WTC11 (cell line): ENCODE data around the gene ZNF860. TPM values are rescaled to one million over a fixed set of nuclear protein-coding genes. Genes with fewer than 3 reads are reported as not detected.

Experiments used
- ATAC-seq: fragments of 200-7000 bp; cut with Tn5 transposase; 2 replicates; pipeline ENCODE4 v1.10.0; 2021; ENCODE audit warnings: mild to moderate bottlenecking, moderate library complexity
- CTCF ChIA-PET: fragments of 300-600 bp; sonication (Branson Sonifier 250); formaldehyde crosslinking; loops from one replicate; lab custom pipeline; 2021; ENCODE audit warnings: antibody characterized with exemption; lab: Charles Lee
- POLR2A ChIA-PET: fragments of 350-600 bp; sonication (Branson Sonifier 250); formaldehyde crosslinking; loops from one replicate; lab custom pipeline; 2021; ENCODE audit warnings: antibody characterized with exemption; lab: Charles Lee
- DNase-seq: peaks from one replicate; pipeline ENCODE4 v3.0.0; 2021; ENCODE audit warnings: low spot score
- H3K27ac Mint-ChIP-seq: 2 replicates; pipeline ENCODE4 v1.8.0; 2021; ENCODE audit warnings: mixed read lengths
- H3K27me3 Mint-ChIP-seq: 2 replicates; pipeline ENCODE4 v1.8.0; 2021; ENCODE audit warnings: low read depth, mild to moderate bottlenecking, moderate library complexity, mixed read lengths
- H3K36me3 Mint-ChIP-seq: 2 replicates; pipeline ENCODE4 v1.8.0; 2021; ENCODE audit warnings: mixed read lengths
- H3K4me1 Mint-ChIP-seq: 2 replicates; pipeline ENCODE4 v1.8.0; 2022; ENCODE audit warnings: mixed read lengths
- H3K4me3 Mint-ChIP-seq: 2 replicates; pipeline ENCODE4 v1.8.0; 2021; ENCODE audit warnings: mild to moderate bottlenecking, moderate library complexity, mixed read lengths
- H3K9me3 Mint-ChIP-seq: 2 replicates; pipeline ENCODE4 v1.8.0; 2021; ENCODE audit warnings: mixed read lengths
- ATF1 ChIP-seq: sonication (generic); formaldehyde crosslinking; IDR thresholded peaks from 2 replicates; pipeline ENCODE4 v1.8.1; 2023; ENCODE audit warnings: mild to moderate bottlenecking, moderate library complexity, missing genetic modification reagents
- ELF4 ChIP-seq: sonication (generic); formaldehyde crosslinking; IDR thresholded peaks from 2 replicates; pipeline ENCODE4 v1.8.1; 2022; ENCODE audit warnings: low read depth, mild to moderate bottlenecking, moderate library complexity, missing genetic modification reagents
- ESRRA ChIP-seq: sonication (generic); formaldehyde crosslinking; IDR thresholded peaks from 2 replicates; pipeline ENCODE4 v1.8.1; 2022; ENCODE audit warnings: mild to moderate bottlenecking, missing genetic modification reagents, borderline replicate concordance
- GTF2I ChIP-seq: fragments of 250-450 bp; sonication (Bioruptor Pico); conservative IDR thresholded peaks from 2 replicates; pipeline ENCODE4 v1.4.0; 2021; ENCODE audit warnings: mild to moderate bottlenecking
- JUN ChIP-seq: sonication (generic); formaldehyde crosslinking; IDR thresholded peaks from 2 replicates; pipeline ENCODE4 v1.8.0; 2023; ENCODE audit warnings: mild to moderate bottlenecking, missing genetic modification reagents
- NFATC4 ChIP-seq: fragments of 250-450 bp; sonication (Bioruptor Pico); IDR thresholded peaks from 2 replicates; pipeline ENCODE4 v1.9.0; 2021; ENCODE audit warnings: mild to moderate bottlenecking
- NFE2L1 ChIP-seq: sonication (generic); formaldehyde crosslinking; IDR thresholded peaks from 2 replicates; pipeline ENCODE4 v1.8.1; 2023; ENCODE audit warnings: missing genetic modification reagents
- NR3C1 ChIP-seq: sonication (generic); formaldehyde crosslinking; conservative IDR thresholded peaks from 2 replicates; pipeline ENCODE4 v1.8.1; 2023; ENCODE audit warnings: low read depth, mild to moderate bottlenecking, missing genetic modification reagents
- PRRX2 ChIP-seq: fragments of 250-450 bp; sonication (Bioruptor Pico); IDR thresholded peaks from 2 replicates; pipeline ENCODE4 v1.8.0; 2021; ENCODE audit warnings: mild to moderate bottlenecking
- TEAD4 ChIP-seq: sonication (generic); formaldehyde crosslinking; IDR thresholded peaks from 2 replicates; pipeline ENCODE4 v1.8.0; 2022; ENCODE audit warnings: mild to moderate bottlenecking, missing genetic modification reagents
- TP53 ChIP-seq: sonication (generic); formaldehyde crosslinking; IDR thresholded peaks from 2 replicates; pipeline ENCODE4 v1.8.1; 2023; ENCODE audit warnings: mild to moderate bottlenecking, missing genetic modification reagents
- ZBTB21 ChIP-seq: sonication (generic); formaldehyde crosslinking; IDR thresholded peaks from 2 replicates; pipeline ENCODE4 v1.8.1; 2023; ENCODE audit warnings: mild to moderate bottlenecking, missing genetic modification reagents, borderline replicate concordance
- ZNF138 ChIP-seq: sonication (generic); formaldehyde crosslinking; conservative IDR thresholded peaks from 2 replicates; pipeline ENCODE4 v1.8.1; 2022; ENCODE audit warnings: mild to moderate bottlenecking, moderate library complexity, missing genetic modification reagents
- ZNF396 ChIP-seq: fragments of 250-450 bp; sonication (Bioruptor Pico); IDR thresholded peaks from 2 replicates; pipeline ENCODE4 v1.8.0; 2021; ENCODE audit warnings: mild to moderate bottlenecking, moderate library complexity, borderline replicate concordance
- ZNF416 ChIP-seq: fragments of 250-450 bp; sonication (Bioruptor Pico); IDR thresholded peaks from 2 replicates; pipeline ENCODE4 v1.9.0; 2021; ENCODE audit warnings: mild to moderate bottlenecking, inconsistent platforms
- ZNF423 ChIP-seq: fragments of 250-450 bp; sonication (Bioruptor Pico); IDR thresholded peaks from 2 replicates; pipeline ENCODE4 v2.1.2; 2022; ENCODE audit warnings: mild to moderate bottlenecking, moderate library complexity
- total RNA-seq: library from RNA; stranded (reverse); gene quantifications from 3 replicates; pipeline ENCODE4 v1.2.3, GENCODE V29; 2021
- TF ChIP-seq, protein P1 (sequence below): fragments of 250-450 bp; sonication (Bioruptor Pico); IDR thresholded peaks from 2 replicates; pipeline ENCODE4 v1.9.0; 2021; ENCODE audit warnings: mild to moderate bottlenecking
- TF ChIP-seq, protein P2 (sequence below): fragments of 250-450 bp; sonication (Bioruptor Pico); IDR thresholded peaks from 2 replicates; pipeline ENCODE4 v2.1.2; 2022; ENCODE audit warnings: mild to moderate bottlenecking, moderate library complexity
- TF ChIP-seq, protein P3 (sequence below): sonication (generic); formaldehyde crosslinking; IDR thresholded peaks from 2 replicates; pipeline ENCODE4 v1.8.1; 2023; ENCODE audit warnings: mild to moderate bottlenecking, missing genetic modification reagents, moderate library complexity
- TF ChIP-seq, protein P4 (sequence below): sonication (generic); formaldehyde crosslinking; IDR thresholded peaks from 2 replicates; pipeline ENCODE4 v1.8.1; 2022; ENCODE audit warnings: low read depth, mild to moderate bottlenecking, moderate library complexity, missing genetic modification reagents, borderline replicate concordance
- TF ChIP-seq, protein P5 (sequence below): fragments of 200-600 bp; IDR thresholded peaks from 2 replicates; pipeline ENCODE4 v1.8.0; 2022; ENCODE audit warnings: antibody characterized with exemption

The ZNF860 gene
- total RNA-seq, 1 experiment from 2014 or later = 6.5 TPM

DNA sequence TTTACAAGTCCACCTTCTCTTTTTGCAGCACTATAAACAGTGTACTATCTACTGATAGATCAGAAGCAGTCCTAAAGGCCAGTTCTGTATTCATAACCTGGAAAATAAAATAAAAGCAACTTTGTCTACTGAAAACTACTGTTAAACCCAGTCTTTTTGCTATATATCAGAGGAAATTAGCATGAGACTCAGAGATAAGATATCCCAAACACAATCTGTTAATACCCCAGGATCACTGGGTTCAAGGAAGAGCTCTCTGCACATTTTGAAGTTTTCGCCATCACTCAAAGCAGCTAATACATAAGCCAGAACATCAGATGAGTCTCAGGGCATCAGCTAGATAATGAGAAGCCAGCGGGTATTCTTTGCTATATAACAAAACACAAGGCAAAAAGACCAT, 22.3 kb upstream of the ZNF860 start:
- ChIA-PET POLR2A (interaction anchor here (1.6 to 2.8 kb wide), 2 partner anchors 12 to 23 kb away, joined by 4 to 12 read pairs; partner anchors contain the start of genes OSBPL10 and ZNF860), CTCF (no interaction called here)
- H3K36me3 Mint-ChIP-seq = peaks cover 26% of the 10 kb centered on the region
- ATAC-seq = no peak
- TF ChIP-seq, protein P1, sequence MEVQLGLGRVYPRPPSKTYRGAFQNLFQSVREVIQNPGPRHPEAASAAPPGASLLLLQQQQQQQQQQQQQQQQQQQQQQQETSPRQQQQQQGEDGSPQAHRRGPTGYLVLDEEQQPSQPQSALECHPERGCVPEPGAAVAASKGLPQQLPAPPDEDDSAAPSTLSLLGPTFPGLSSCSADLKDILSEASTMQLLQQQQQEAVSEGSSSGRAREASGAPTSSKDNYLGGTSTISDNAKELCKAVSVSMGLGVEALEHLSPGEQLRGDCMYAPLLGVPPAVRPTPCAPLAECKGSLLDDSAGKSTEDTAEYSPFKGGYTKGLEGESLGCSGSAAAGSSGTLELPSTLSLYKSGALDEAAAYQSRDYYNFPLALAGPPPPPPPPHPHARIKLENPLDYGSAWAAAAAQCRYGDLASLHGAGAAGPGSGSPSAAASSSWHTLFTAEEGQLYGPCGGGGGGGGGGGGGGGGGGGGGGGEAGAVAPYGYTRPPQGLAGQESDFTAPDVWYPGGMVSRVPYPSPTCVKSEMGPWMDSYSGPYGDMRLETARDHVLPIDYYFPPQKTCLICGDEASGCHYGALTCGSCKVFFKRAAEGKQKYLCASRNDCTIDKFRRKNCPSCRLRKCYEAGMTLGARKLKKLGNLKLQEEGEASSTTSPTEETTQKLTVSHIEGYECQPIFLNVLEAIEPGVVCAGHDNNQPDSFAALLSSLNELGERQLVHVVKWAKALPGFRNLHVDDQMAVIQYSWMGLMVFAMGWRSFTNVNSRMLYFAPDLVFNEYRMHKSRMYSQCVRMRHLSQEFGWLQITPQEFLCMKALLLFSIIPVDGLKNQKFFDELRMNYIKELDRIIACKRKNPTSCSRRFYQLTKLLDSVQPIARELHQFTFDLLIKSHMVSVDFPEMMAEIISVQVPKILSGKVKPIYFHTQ (CRISPR knock-in tag) = no peak
- TF ChIP-seq, protein P2, sequence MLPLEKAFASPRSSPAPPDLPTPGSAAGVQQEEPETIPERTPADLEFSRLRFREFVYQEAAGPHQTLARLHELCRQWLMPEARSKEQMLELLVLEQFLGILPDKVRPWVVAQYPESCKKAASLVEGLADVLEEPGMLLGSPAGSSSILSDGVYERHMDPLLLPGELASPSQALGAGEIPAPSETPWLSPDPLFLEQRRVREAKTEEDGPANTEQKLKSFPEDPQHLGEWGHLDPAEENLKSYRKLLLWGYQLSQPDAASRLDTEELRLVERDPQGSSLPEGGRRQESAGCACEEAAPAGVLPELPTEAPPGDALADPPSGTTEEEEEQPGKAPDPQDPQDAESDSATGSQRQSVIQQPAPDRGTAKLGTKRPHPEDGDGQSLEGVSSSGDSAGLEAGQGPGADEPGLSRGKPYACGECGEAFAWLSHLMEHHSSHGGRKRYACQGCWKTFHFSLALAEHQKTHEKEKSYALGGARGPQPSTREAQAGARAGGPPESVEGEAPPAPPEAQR (CRISPR knock-in tag) = no peak
- TF ChIP-seq ELF4 (CRISPR knock-in tag) = no peak
- TF ChIP-seq NFE2L1 = no peak
- TF ChIP-seq, protein P3, sequence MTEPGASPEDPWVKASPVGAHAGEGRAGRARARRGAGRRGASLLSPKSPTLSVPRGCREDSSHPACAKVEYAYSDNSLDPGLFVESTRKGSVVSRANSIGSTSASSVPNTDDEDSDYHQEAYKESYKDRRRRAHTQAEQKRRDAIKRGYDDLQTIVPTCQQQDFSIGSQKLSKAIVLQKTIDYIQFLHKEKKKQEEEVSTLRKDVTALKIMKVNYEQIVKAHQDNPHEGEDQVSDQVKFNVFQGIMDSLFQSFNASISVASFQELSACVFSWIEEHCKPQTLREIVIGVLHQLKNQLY (CRISPR knock-in tag) = no peak
- no peak for TF ChIP-seq ZNF396 (CRISPR knock-in tag)
- no peak for TF ChIP-seq JUN (CRISPR knock-in tag)
- no peak for TF ChIP-seq ZBTB21 (CRISPR knock-in tag)
- TF ChIP-seq TEAD4 (CRISPR knock-in tag) = no peak
- TF ChIP-seq NFATC4 (CRISPR knock-in tag) = no peak
- no peak for TF ChIP-seq ATF1 (CRISPR knock-in tag)
- no peak for TF ChIP-seq GTF2I (CRISPR knock-in tag)
- H3K27me3 Mint-ChIP-seq = no peaks in the 10 kb centered on the region
- H3K27ac Mint-ChIP-seq = peak overlapping the region; percentile 99
- H3K4me1 Mint-ChIP-seq = peaks cover 67% of the 10 kb centered on the region
- DNase-seq = no peak
- H3K4me3 Mint-ChIP-seq = peak overlapping the region; percentile 75
- peaks cover 19% of the 10 kb centered on the region for H3K9me3 Mint-ChIP-seq

DNA sequence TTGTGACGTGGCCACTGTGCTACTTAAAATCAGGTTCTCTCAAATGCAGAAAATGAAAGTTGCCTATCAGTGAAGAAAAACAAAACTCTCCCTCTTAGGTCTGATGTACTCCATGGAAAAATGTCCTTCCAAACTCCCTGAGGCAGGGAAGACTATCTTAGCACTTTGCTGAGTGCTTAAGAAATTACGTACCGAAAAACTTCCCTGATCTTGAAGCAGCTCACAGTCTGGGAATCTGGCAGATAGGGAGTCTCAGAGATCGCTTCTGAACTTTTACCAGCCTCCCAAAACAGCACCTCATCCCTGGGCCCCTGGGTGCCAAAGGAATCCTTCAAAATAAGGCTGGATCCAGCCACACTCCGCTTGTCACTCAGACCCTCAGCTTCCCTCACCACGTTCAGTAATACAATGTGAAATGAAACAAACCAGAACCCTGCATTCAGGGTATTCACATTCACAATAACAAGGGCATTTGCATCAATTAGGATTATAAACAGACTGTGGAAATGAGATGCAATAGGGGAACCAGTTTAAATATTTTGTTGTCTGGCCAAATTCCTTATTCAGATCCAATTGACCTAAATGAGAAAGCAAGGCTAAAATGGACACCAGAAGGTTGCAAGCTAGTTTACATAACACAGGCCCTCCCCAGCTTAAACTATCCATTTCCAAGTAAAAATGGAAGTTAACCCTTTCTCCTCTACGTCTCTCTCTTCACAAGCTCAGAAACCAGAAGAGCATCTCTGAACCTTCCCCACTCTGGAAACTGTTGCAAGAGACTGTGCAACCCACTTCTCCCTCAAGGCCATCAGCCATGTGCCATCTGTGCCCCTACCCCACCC, 21.4 kb upstream of the ZNF860 start:
- ChIA-PET POLR2A (interaction anchor here (1.6 to 2.8 kb wide), 3 partner anchors 11 to 22 kb away, joined by 4 to 12 read pairs (median 4); partner anchors contain the start of genes OSBPL10 and ZNF860), CTCF (interaction anchor here (0.7 to 1.7 kb wide), 7 partner anchors 9 to 69 kb away, joined by 3 to 7 read pairs (median 3); partner anchors contain the start of genes OSBPL10 and ZNF860)
- peaks cover 10% of the 10 kb centered on the region for H3K9me3 Mint-ChIP-seq
- H3K36me3 Mint-ChIP-seq = peaks cover 20% of the 10 kb centered on the region
- peak overlapping the region; percentile 99 for H3K27ac Mint-ChIP-seq
- H3K27me3 Mint-ChIP-seq = no peaks in the 10 kb centered on the region
- ATAC-seq (peak; percentile 74), DNase-seq (peak; percentile 26)
- H3K4me1 Mint-ChIP-seq = peaks cover 65% of the 10 kb centered on the region
- H3K4me3 Mint-ChIP-seq = peak overlapping the region; percentile 75
- TF ChIP-seq, protein P3 (CRISPR knock-in tag) = no peak
- TF ChIP-seq ZNF423 (CRISPR knock-in tag) = peak; percentile 13; the same call in 1 of the 2 replicates
- TF ChIP-seq TP53 (CRISPR knock-in tag) = 0 out of 2 replicates have a peak, but pooled peaks have one; percentile 10
- TF ChIP-seq ZBTB21 (CRISPR knock-in tag) = no peak
- TF ChIP-seq ATF1 (CRISPR knock-in tag) = no peak
- TF ChIP-seq PRRX2 (CRISPR knock-in tag) = no peak
- TF ChIP-seq, protein P4, sequence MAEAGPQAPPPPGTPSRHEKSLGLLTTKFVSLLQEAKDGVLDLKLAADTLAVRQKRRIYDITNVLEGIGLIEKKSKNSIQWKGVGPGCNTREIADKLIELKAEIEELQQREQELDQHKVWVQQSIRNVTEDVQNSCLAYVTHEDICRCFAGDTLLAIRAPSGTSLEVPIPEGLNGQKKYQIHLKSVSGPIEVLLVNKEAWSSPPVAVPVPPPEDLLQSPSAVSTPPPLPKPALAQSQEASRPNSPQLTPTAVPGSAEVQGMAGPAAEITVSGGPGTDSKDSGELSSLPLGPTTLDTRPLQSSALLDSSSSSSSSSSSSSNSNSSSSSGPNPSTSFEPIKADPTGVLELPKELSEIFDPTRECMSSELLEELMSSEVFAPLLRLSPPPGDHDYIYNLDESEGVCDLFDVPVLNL (CRISPR knock-in tag) = no peak
- TF ChIP-seq, protein P5, sequence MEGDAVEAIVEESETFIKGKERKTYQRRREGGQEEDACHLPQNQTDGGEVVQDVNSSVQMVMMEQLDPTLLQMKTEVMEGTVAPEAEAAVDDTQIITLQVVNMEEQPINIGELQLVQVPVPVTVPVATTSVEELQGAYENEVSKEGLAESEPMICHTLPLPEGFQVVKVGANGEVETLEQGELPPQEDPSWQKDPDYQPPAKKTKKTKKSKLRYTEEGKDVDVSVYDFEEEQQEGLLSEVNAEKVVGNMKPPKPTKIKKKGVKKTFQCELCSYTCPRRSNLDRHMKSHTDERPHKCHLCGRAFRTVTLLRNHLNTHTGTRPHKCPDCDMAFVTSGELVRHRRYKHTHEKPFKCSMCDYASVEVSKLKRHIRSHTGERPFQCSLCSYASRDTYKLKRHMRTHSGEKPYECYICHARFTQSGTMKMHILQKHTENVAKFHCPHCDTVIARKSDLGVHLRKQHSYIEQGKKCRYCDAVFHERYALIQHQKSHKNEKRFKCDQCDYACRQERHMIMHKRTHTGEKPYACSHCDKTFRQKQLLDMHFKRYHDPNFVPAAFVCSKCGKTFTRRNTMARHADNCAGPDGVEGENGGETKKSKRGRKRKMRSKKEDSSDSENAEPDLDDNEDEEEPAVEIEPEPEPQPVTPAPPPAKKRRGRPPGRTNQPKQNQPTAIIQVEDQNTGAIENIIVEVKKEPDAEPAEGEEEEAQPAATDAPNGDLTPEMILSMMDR = no peak
- no peak for TF ChIP-seq ESRRA (CRISPR knock-in tag)
- TF ChIP-seq, protein P1 (CRISPR knock-in tag) = no peak
- TF ChIP-seq ZNF396 (CRISPR knock-in tag) = 0 out of 2 replicates have a peak, but pooled peaks have one; percentile 12
- TF ChIP-seq NR3C1 (CRISPR knock-in tag) = no peak
- TF ChIP-seq ZNF416 = no peak
- no peak for TF ChIP-seq ZNF138 (CRISPR knock-in tag)
